A673 (cell line): Measurements from ENCODE around the gene PKP1. TPM values are rescaled to one million over a fixed set of nuclear protein-coding genes. Genes with fewer than 3 reads are reported as not detected.

Source experiments
- BruUV-seq: library from RNA; stranded (reverse); fragments of 400-500 nt; replicated peaks from 2 replicates; lab custom pipeline; 2021; lab: Mats Ljungman, UMichigan
- CTCF ChIA-PET: fragments of 300-600 bp; sonication (Branson Sonifier 250); formaldehyde crosslinking; loops from one replicate; lab custom pipeline; 2022; ENCODE audit warnings: antibody characterized with exemption; lab: Charles Lee
- POLR2A ChIA-PET: fragments of 300-600 bp; sonication (Branson Sonifier 250); formaldehyde crosslinking; loops from one replicate; lab custom pipeline; 2022; ENCODE audit warnings: antibody characterized with exemption; ENCODE audit not compliant: low non-redundant PET; lab: Charles Lee
- DNase-seq: peaks from one replicate; pipeline ENCODE4 v3.0.0-alpha.2; 2015; ENCODE audit warnings: low spot score
- H3K27ac ChIP-seq: fragments of 200-600 bp; sonication (generic); 2 replicates; pipeline ENCODE4 v1.5.1; 2016; ENCODE audit warnings: mixed run types, low read depth, mild to moderate bottlenecking, mixed read lengths, antibody characterized with exemption, low read length; ENCODE audit not compliant: poor library complexity, severe bottlenecking
- H3K27me3 ChIP-seq: fragments of 200-600 bp; sonication (generic); replicated peaks from 2 replicates; pipeline ENCODE4 v1.6.1; 2017; ENCODE audit warnings: mixed run types, low read depth, mild to moderate bottlenecking, mixed read lengths, antibody characterized with exemption, low read length; ENCODE audit not compliant: insufficient read depth, poor library complexity
- H3K36me3 ChIP-seq: fragments of 200-600 bp; sonication (generic); 2 replicates; pipeline ENCODE4 v1.6.1; 2016; ENCODE audit warnings: mixed run types, mild to moderate bottlenecking, mixed read lengths, antibody characterized with exemption, low read length; ENCODE audit not compliant: insufficient read depth, poor library complexity, severe bottlenecking
- H3K4me1 ChIP-seq: fragments of 200-600 bp; sonication (generic); 2 replicates; pipeline ENCODE4 v1.6.1; 2017; ENCODE audit warnings: mixed run types, mild to moderate bottlenecking, mixed read lengths, antibody characterized with exemption, low read length; ENCODE audit not compliant: insufficient read depth, poor library complexity, severe bottlenecking
- H3K4me3 ChIP-seq: fragments of 200-600 bp; sonication (generic); 2 replicates; pipeline ENCODE4 v1.5.1; 2016; ENCODE audit warnings: low read depth, mixed run types, mild to moderate bottlenecking, mixed read lengths, low read length; ENCODE audit not compliant: poor library complexity, severe bottlenecking
- H3K9me3 ChIP-seq: fragments of 200-600 bp; sonication (generic); 2 replicates; pipeline ENCODE4 v1.6.1; 2016; ENCODE audit warnings: mixed run types, low read depth, mild to moderate bottlenecking, mixed read lengths, antibody characterized with exemption, low read length; ENCODE audit not compliant: poor library complexity, severe bottlenecking
- CTCF ChIP-seq: fragments of 300-800, 200-600 bp; sonication (generic); conservative IDR thresholded peaks from 2 replicates; pipeline ENCODE4 v1.5.1; 2017; ENCODE audit warnings: low read depth, mild to moderate bottlenecking, antibody characterized with exemption, low read length, moderate library complexity, mixed read lengths
- EZH2 ChIP-seq: fragments of 200-600 bp; sonication (generic); IDR thresholded peaks from 2 replicates; pipeline ENCODE4 v1.6.1; 2017; ENCODE audit warnings: borderline replicate concordance, low read depth, mild to moderate bottlenecking, mixed read lengths, antibody characterized with exemption, low read length; ENCODE audit not compliant: poor library complexity, severe bottlenecking
- intact Hi-C: fragments of 100-400 bp; cut with micrococcal nuclease; formaldehyde crosslinking; loops from one replicate; pipeline ENCODE4 v1.10.0; 2022; ENCODE audit not compliant: unreplicated experiment
- total RNA-seq: library from RNA; stranded (reverse); gene quantifications from 2 replicates; pipeline ENCODE4 v1.2.3, GENCODE V29; 2021

The PKP1 gene
- total RNA-seq, 1 experiment from 2014 or later: 535 TPM

- TF ChIP-seq CTCF: no peak
- DNase-seq: no peak
These were observed 73.9 kb downstream of the PKP1 start for GRCh38 chr1:201357211-201357610.

GRCh38 chr1:201357636-201358348, 74.5 kb downstream of the PKP1 start:
- ChIA-PET CTCF (interaction anchor here (0.6 kb wide), 1 partner anchor 481 kb away, joined by 4 read pairs; no protein-coding TSS in a partner anchor), POLR2A (no interaction called here)
- peak overlapping the region; percentile 20 for H3K27ac ChIP-seq
- TF ChIP-seq CTCF (no peak), EZH2 (no peak)
- H3K36me3 ChIP-seq: no peaks in the 10 kb centered on the region
- intact Hi-C loops: no loop called here
- H3K4me1 ChIP-seq: peaks cover 17% of the 10 kb centered on the region
- H3K4me3 ChIP-seq: no peak overlapping the region
- H3K9me3 ChIP-seq: no peaks in the 10 kb centered on the region
- no peaks in the 10 kb centered on the region for H3K27me3 ChIP-seq
- DNase-seq: no peak
- no TSS peak for BruUV-seq

More at GRCh38 chr1:201357211-201357610, 73.9 kb downstream of the PKP1 start:
- H3K27me3 ChIP-seq: no peaks in the 10 kb centered on the region
- peaks cover 17% of the 10 kb centered on the region for H3K4me1 ChIP-seq
- BruUV-seq: no TSS peak
- H3K27ac ChIP-seq: no peak overlapping the region
- no peak overlapping the region for H3K4me3 ChIP-seq
- intact Hi-C loops: no loop called here
- ChIA-PET CTCF (no interaction called here), POLR2A (no interaction called here)
- H3K9me3 ChIP-seq: no peaks in the 10 kb centered on the region
- H3K36me3 ChIP-seq: no peaks in the 10 kb centered on the region

GRCh38 chr1:201358596-201358995, 75.3 kb downstream of the PKP1 start:
- H3K27ac ChIP-seq: peak overlapping the region; percentile 35
- no peaks in the 10 kb centered on the region for H3K27me3 ChIP-seq
- no TSS peak for BruUV-seq
- no peak for DNase-seq
- no peaks in the 10 kb centered on the region for H3K9me3 ChIP-seq
- H3K4me3 ChIP-seq: no peak overlapping the region
- peaks cover 17% of the 10 kb centered on the region for H3K4me1 ChIP-seq
- POLR2A ChIA-PET: no interaction called here
- CTCF ChIA-PET: interaction anchor here (0.6 kb wide), 1 partner anchor 481 kb away, joined by 4 read pairs; no protein-coding TSS in a partner anchor
- H3K36me3 ChIP-seq: no peaks in the 10 kb centered on the region
- TF ChIP-seq EZH2 (no peak), CTCF (no peak)
- intact Hi-C loops: no loop called here
